SK-N-SH (cell line): ENCODE results near the gene CERS6. TPM values are rescaled to one million over a fixed set of nuclear protein-coding genes. Genes with fewer than 3 reads are reported as not detected.

Experiments used
- CTCF ChIA-PET: fragments of 300-600, 350-600 bp; formaldehyde crosslinking; extraction: SDS; loops from one replicate; lab custom pipeline; 2021; lab: Yijun Ruan, JAX
- POLR2A ChIA-PET: fragments of 350-600 bp; sonication (Branson Sonifier 250); formaldehyde crosslinking; extraction: SDS; loops from one replicate; lab custom pipeline; 2020; ENCODE audit warnings: antibody characterized with exemption, inconsistent platforms; lab: Yijun Ruan, JAX
- DNase-seq: peaks from one replicate; pipeline ENCODE4 v3.0.0; 2012
- H2AFZ ChIP-seq: fragments of 200-600 bp; sonication (generic); 2 replicates; pipeline ENCODE4 v1.8.1; 2016; ENCODE audit warnings: antibody characterized with exemption, mild to moderate bottlenecking, low read depth
- H3F3A ChIP-seq: fragments of 200-600 bp; sonication (generic); replicated peaks from 2 replicates; pipeline ENCODE3; 2016; ENCODE audit warnings: antibody characterized with exemption, mild to moderate bottlenecking; ENCODE audit not compliant: insufficient read depth
- H3K27ac ChIP-seq, 2 experiments: fragments of 200-500 bp in 1 of 2; fragments of 200-600 bp in 1 of 2; sonication (Bioruptor generic) in 1 of 2; sonication (generic), shearing (Covaris generic) in 1 of 2; 2 replicates each; pipeline versions ENCODE4 v1.5.1 to v1.6.1; 2014 to 2016; ENCODE audit warnings: low read depth in 2 of 2, inconsistent platforms in 1 of 2, low read length in 1 of 2, mild to moderate bottlenecking in 1 of 2, mixed read lengths in 1 of 2
- H3K27me3 ChIP-seq: fragments of 200-600 bp; sonication (generic), shearing (Covaris generic); 2 replicates; pipeline ENCODE4 v1.6.1; 2016; ENCODE audit warnings: mixed run types; ENCODE audit not compliant: insufficient read depth
- H3K36me3 ChIP-seq, 2 experiments: fragments of 200-500 bp in 1 of 2; fragments of 200-600 bp in 1 of 2; sonication (Bioruptor generic) in 1 of 2; sonication (generic) in 1 of 2; replicated peaks in 1 of 2; 2 replicates each; pipeline versions ENCODE3 to v1.5.1; 2014 to 2016; ENCODE audit warnings: low read length in 1 of 2, mild to moderate bottlenecking in 1 of 2; ENCODE audit not compliant: insufficient read depth in 2 of 2, control insufficient read depth in 1 of 2
- H3K4me1 ChIP-seq, 2 experiments: fragments of 200-500 bp in 1 of 2; fragments of 200-600 bp in 1 of 2; sonication (Bioruptor generic) in 1 of 2; sonication (generic), shearing (Covaris generic) in 1 of 2; 2 replicates each; pipeline versions ENCODE4 v1.5.1 to v1.6.1; 2014 to 2016; ENCODE audit warnings: low read depth in 1 of 2, low read length in 1 of 2, mixed run types in 1 of 2; ENCODE audit not compliant: insufficient read depth in 2 of 2, control insufficient read depth in 1 of 2
- H3K4me2 ChIP-seq: fragments of 200-600 bp; sonication (generic), shearing (Covaris generic); 2 replicates; pipeline ENCODE4 v1.6.1; 2017; ENCODE audit warnings: mixed run types
- H3K4me3 ChIP-seq, 2 experiments: fragments of 200-500 bp in 1 of 2; fragments of 200-600 bp in 1 of 2; sonication (Bioruptor generic) in 1 of 2; sonication (generic), shearing (Covaris generic) in 1 of 2; 2 replicates each; pipeline versions ENCODE4 v1.5.1 to v1.8.1; 2014 to 2016; ENCODE audit warnings: low read depth in 2 of 2, inconsistent platforms in 1 of 2, low read length in 1 of 2, mild to moderate bottlenecking in 1 of 2, mixed read lengths in 1 of 2, moderate library complexity in 1 of 2
- H3K79me2 ChIP-seq: fragments of 200-600 bp; sonication (generic); 2 replicates; pipeline ENCODE4 v1.8.1; 2017; ENCODE audit warnings: mild to moderate bottlenecking; ENCODE audit not compliant: insufficient read depth
- H3K9ac ChIP-seq: fragments of 200-600 bp; sonication (generic); 2 replicates; pipeline ENCODE4 v1.6.1; 2017; ENCODE audit warnings: mixed run types
- H3K9me2 ChIP-seq: fragments of 200-600 bp; sonication (generic); 2 replicates; pipeline ENCODE4 v1.6.1; 2017; ENCODE audit warnings: mixed run types
- H3K9me3 ChIP-seq: fragments of 200-600 bp; sonication (generic); 2 replicates; pipeline ENCODE4 v1.6.1; 2017; ENCODE audit warnings: mixed run types, mild to moderate bottlenecking, moderate library complexity
- H4K20me1 ChIP-seq: fragments of 200-600 bp; sonication (generic); 2 replicates; pipeline ENCODE4 v1.6.1; 2017; ENCODE audit warnings: mild to moderate bottlenecking, mixed run types; ENCODE audit not compliant: insufficient read depth
- CHD2 ChIP-seq: fragments of 150-350 bp; IDR thresholded peaks from 2 replicates; pipeline ENCODE4 v1.6.1; 2018; ENCODE audit warnings: low read length; ENCODE audit not compliant: partially characterized antibody
- EP300 ChIP-seq, 2 experiments: IDR thresholded peaks; 2 replicates each; pipeline versions ENCODE4 v1.4.0 to v1.6.1; 2012; ENCODE audit warnings: borderline replicate concordance in 1 of 2, low read depth in 1 of 2, low read length in 1 of 2
- FOSL2 ChIP-seq: IDR thresholded peaks from 2 replicates; pipeline ENCODE4 v1.4.0; 2012; ENCODE audit warnings: low read depth, mild to moderate bottlenecking, moderate library complexity, borderline replicate concordance
- FOXJ3 ChIP-seq: sonication (generic); formaldehyde crosslinking; IDR thresholded peaks from 2 replicates; pipeline ENCODE4 v1.5.1; 2020; ENCODE audit warnings: mild to moderate bottlenecking, missing genetic modification reagents
- FOXM1 ChIP-seq: IDR thresholded peaks from 2 replicates; pipeline ENCODE4 v1.4.0; 2012; ENCODE audit warnings: low read depth, mild to moderate bottlenecking
- GATA2 ChIP-seq: sonication (generic); formaldehyde crosslinking; IDR thresholded peaks from 2 replicates; pipeline ENCODE4 v1.5.0; 2020; ENCODE audit warnings: mild to moderate bottlenecking, missing genetic modification reagents
- JUND ChIP-seq: IDR thresholded peaks from 2 replicates; pipeline ENCODE4 v1.4.0; 2012
- MEF2A ChIP-seq: IDR thresholded peaks from 2 replicates; pipeline ENCODE4 v1.4.0; 2012; ENCODE audit warnings: low read depth, borderline replicate concordance
- POLR2AphosphoS5 ChIP-seq: IDR thresholded peaks from 2 replicates; pipeline ENCODE4 v1.6.1; 2012; ENCODE audit warnings: low read depth, low read length
- RFX5 ChIP-seq: IDR thresholded peaks from 2 replicates; pipeline ENCODE4 v1.6.1; 2012; ENCODE audit warnings: mild to moderate bottlenecking, improper control_type of control experiment, low read length
- RXRA ChIP-seq: IDR thresholded peaks from 2 replicates; pipeline ENCODE4 v1.4.0; 2012; ENCODE audit warnings: low read depth, mild to moderate bottlenecking, borderline replicate concordance
- SIN3A ChIP-seq: IDR thresholded peaks from 2 replicates; pipeline ENCODE4 v1.6.1; 2012; ENCODE audit warnings: low read depth, mild to moderate bottlenecking, low read length, moderate library complexity, borderline replicate concordance
- WGBS: methylation state at CpG from one replicate; pipeline ENCODE4 v1.1.6; 2017; ENCODE audit warnings: low lambda C conversion rate; 5-methylcytosine and 5-hydroxymethylcytosine counted together
- polyA plus RNA-seq, 3 experiments: library from polyadenylated mRNA; depleted of rRNA; stranded (reverse); fragments of >200 nt; gene quantifications; 2 replicates each; pipeline ENCODE4 v1.2.3, GENCODE V29; 2012
- TF ChIP-seq, protein P1 (sequence below): IDR thresholded peaks from 2 replicates; pipeline ENCODE4 v1.4.0; 2012; ENCODE audit warnings: low read depth
- TF ChIP-seq, protein P2 (sequence below): fragments of 150-350 bp; IDR thresholded peaks from 2 replicates; pipeline ENCODE4 v1.6.1; 2017; ENCODE audit warnings: antibody characterized with exemption, low read length, low read depth, borderline replicate concordance
- TF ChIP-seq, protein P3 (sequence below): IDR thresholded peaks from 2 replicates; pipeline ENCODE4 v1.4.0; 2012; ENCODE audit warnings: low read depth, borderline replicate concordance
- TF ChIP-seq, protein P4 (sequence below): fragments of 150-350 bp; IDR thresholded peaks from 2 replicates; pipeline ENCODE4 v1.6.1; 2016; ENCODE audit warnings: mild to moderate bottlenecking, low read depth, low read length
- TF ChIP-seq, protein P5 (sequence below): IDR thresholded peaks from 2 replicates; pipeline ENCODE4 v1.4.0; 2012; ENCODE audit warnings: low read depth, borderline replicate concordance

The CERS6 gene
- polyA plus RNA-seq, 1 of the 3 experiments (the other 2 are of a cell fraction) = 1.8 TPM

DNA sequence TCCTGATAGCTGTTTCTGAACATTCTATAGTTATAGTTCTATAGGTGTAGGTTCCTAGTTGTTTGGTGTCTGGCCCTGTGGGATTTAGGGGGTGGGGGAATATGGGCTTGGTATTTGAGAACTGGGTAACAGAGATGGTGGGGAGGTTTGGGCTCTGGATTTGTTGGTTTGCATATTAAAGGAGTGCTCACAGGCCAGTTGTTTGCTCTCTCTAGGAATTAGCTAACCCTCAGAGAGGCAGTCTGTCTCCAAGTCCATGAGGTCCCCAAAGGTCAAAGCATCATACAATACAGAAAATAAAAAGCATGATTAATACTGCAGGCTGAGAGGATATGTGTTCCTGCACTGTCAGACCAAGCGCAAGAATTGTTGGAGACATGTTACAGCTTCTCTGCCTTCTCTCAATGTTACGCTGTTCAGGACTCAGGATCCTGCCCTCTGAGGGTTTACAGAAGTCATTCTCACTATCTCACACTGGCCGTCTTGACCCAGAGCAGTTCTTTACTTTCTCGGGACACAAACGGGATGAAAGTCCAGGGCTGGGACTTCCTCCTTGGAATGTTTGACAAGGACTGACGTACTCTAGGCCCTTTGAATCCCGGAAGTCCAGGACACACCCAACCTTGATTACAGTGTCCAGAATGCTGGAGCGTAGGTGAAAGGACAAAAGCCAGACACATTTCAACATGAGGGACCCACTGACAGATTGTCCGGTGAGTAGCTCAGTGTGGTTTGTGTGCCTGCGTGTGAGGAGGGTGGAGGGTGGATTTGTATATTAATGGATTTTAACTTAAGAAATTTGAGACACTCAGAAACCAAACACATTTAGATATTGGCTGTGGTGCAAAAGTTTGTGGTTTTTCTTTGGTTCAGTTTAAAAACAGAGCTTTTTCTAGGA is 346.1 kb downstream of the CERS6 start, which contains the start of gene NOSTRIN:
Gene NOSTRIN, plus strand, starts transcription at position 677 of the 898 bp plus-strand sequence. Its CDS starts 10 bp downstream, at position 687.
- ChIA-PET POLR2A (no interaction called here), CTCF (interaction anchor here (1.5 kb wide), 1 partner anchor 456 kb away, joined by 3 read pairs; no protein-coding TSS in a partner anchor)
- no peak within 1 kb of the TSS for H3K4me2 ChIP-seq
- no peak within 1 kb of the TSS for H3K9ac ChIP-seq
- 74% methylated on average over 10 of the region's 10 CpGs for WGBS
- H3K4me1 ChIP-seq = peaks cover 0 to 2% of the 10 kb centered on the region in 2 experiments; a peak in 1 of 4 replicates
- H3F3A ChIP-seq = no peaks in the 10 kb centered on the region
- H4K20me1 ChIP-seq = no peaks in the 10 kb centered on the region
- H2AFZ ChIP-seq = no peak within 1 kb of the TSS
- H3K9me2 ChIP-seq = no peaks in the 10 kb centered on the region
- TF ChIP-seq EP300 (IDR thresholded peaks at IDR 0.05; ENCODE audit: borderline replicate concordance in 1 of 2, low read depth in 1 of 2, low read length in 1 of 2) (no peak), RXRA (no peak), MEF2A (no peak), FOXM1 (no peak)
- TF ChIP-seq, protein P1, sequence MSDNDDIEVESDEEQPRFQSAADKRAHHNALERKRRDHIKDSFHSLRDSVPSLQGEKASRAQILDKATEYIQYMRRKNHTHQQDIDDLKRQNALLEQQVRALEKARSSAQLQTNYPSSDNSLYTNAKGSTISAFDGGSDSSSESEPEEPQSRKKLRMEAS = no peak
- TF ChIP-seq, protein P2, sequence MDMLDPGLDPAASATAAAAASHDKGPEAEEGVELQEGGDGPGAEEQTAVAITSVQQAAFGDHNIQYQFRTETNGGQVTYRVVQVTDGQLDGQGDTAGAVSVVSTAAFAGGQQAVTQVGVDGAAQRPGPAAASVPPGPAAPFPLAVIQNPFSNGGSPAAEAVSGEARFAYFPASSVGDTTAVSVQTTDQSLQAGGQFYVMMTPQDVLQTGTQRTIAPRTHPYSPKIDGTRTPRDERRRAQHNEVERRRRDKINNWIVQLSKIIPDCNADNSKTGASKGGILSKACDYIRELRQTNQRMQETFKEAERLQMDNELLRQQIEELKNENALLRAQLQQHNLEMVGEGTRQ = no peak
- no peak within 1 kb of the TSS for H3K4me3 ChIP-seq
- no peak within 1 kb of the TSS for H3K27ac ChIP-seq
- H3K27me3 ChIP-seq = no peaks in the 10 kb centered on the region
- H3K36me3 ChIP-seq = no peaks in the 10 kb centered on the region
- H3K79me2 ChIP-seq = no peaks in the 10 kb centered on the region
- DNase-seq = no peak
- H3K9me3 ChIP-seq = no peaks in the 10 kb centered on the region

DNA sequence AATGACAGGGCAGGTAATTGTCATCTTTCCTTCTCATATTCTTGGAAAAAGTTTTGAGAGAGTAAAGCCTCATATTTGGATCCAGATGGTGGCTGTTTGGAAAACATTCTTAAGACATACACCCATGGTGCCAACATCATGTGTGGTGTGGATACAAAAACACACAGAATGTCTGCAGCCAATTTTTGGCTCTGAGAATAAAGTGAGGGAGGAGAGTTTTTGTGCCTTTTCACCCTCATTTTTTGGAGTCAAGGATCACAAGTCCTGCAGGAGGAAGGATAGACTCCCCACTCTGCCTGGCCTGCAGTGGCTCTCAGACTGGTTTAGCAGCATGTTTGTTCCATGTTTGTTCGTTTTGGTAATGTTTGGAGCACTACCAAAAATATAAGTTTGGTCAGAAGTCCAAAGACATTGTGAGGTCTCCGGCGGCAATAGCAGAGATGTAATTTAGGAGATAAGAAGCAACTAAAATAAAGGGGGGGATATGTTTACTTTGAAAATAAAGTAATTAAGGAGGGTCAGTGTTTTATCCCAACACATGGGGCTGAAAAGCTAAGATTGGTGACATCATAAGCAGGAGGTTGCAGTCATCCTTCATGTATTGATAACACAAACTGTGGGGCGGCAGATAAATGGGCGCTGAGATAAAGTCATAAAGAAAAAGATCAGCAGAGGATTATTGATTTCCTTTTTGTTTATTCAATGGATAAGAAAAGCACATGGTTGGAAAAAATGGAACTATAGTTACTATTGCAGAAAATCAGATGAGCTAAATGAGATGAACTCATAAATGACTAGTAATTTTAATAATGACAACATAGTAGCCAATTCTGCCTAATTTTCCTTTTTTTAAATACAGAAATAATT is 347.0 kb downstream of the CERS6 start:
- H2AFZ ChIP-seq = no peak overlapping the region
- H3K27ac ChIP-seq = no peak overlapping the region
- no peaks in the 10 kb centered on the region for H3K9me3 ChIP-seq
- ChIA-PET CTCF (no interaction called here), POLR2A (no interaction called here)
- H3K79me2 ChIP-seq = no peaks in the 10 kb centered on the region
- 74% methylated on average over 5 of the region's 5 CpGs for WGBS
- no peaks in the 10 kb centered on the region for H3K36me3 ChIP-seq
- H3F3A ChIP-seq = no peaks in the 10 kb centered on the region
- no peaks in the 10 kb centered on the region for H3K9me2 ChIP-seq
- no peak overlapping the region for H3K9ac ChIP-seq
- no peak overlapping the region for H3K4me2 ChIP-seq
- peaks cover 0 to 2% of the 10 kb centered on the region in 2 experiments; a peak in 1 of 4 replicates for H3K4me1 ChIP-seq
- no peaks in the 10 kb centered on the region for H4K20me1 ChIP-seq
- no peaks in the 10 kb centered on the region for H3K27me3 ChIP-seq
- no peak for DNase-seq
- H3K4me3 ChIP-seq = no peak overlapping the region
- TF ChIP-seq POLR2AphosphoS5 (no peak), GATA2 (CRISPR knock-in tag) (no peak), CHD2 (no peak), FOXM1 (no peak), RXRA (no peak), FOSL2 (no peak), FOXJ3 (CRISPR knock-in tag) (no peak), JUND (no peak), SIN3A (no peak), RFX5 (no peak)
- TF ChIP-seq, protein P3, sequence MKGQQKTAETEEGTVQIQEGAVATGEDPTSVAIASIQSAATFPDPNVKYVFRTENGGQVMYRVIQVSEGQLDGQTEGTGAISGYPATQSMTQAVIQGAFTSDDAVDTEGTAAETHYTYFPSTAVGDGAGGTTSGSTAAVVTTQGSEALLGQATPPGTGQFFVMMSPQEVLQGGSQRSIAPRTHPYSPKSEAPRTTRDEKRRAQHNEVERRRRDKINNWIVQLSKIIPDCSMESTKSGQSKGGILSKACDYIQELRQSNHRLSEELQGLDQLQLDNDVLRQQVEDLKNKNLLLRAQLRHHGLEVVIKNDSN = no peak
- TF ChIP-seq, protein P2 = no peak
- TF ChIP-seq, protein P4, sequence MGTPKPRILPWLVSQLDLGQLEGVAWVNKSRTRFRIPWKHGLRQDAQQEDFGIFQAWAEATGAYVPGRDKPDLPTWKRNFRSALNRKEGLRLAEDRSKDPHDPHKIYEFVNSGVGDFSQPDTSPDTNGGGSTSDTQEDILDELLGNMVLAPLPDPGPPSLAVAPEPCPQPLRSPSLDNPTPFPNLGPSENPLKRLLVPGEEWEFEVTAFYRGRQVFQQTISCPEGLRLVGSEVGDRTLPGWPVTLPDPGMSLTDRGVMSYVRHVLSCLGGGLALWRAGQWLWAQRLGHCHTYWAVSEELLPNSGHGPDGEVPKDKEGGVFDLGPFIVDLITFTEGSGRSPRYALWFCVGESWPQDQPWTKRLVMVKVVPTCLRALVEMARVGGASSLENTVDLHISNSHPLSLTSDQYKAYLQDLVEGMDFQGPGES = no peak
- TF ChIP-seq, protein P5, sequence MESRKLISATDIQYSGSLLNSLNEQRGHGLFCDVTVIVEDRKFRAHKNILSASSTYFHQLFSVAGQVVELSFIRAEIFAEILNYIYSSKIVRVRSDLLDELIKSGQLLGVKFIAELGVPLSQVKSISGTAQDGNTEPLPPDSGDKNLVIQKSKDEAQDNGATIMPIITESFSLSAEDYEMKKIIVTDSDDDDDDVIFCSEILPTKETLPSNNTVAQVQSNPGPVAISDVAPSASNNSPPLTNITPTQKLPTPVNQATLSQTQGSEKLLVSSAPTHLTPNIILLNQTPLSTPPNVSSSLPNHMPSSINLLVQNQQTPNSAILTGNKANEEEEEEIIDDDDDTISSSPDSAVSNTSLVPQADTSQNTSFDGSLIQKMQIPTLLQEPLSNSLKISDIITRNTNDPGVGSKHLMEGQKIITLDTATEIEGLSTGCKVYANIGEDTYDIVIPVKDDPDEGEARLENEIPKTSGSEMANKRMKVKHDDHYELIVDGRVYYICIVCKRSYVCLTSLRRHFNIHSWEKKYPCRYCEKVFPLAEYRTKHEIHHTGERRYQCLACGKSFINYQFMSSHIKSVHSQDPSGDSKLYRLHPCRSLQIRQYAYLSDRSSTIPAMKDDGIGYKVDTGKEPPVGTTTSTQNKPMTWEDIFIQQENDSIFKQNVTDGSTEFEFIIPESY = no peak
